Activated B cell treated with CpG ODN at 0.5 μM for 24 hours (primary cell): ENCODE data around the gene CPNE4. TPM values are rescaled to one million over a fixed set of nuclear protein-coding genes. Genes with fewer than 3 reads are reported as not detected.

Experiments used
- ATAC-seq: fragments of 200-7000 bp; cut with Tn5 transposase; one replicate; pipeline ENCODE4 v1.10.0; 2021; ENCODE audit warnings: low read depth, mild to moderate bottlenecking, moderate library complexity
- CTCF ChIA-PET: fragments of 350-600 bp; sonication (Branson Sonifier 250); formaldehyde crosslinking; loops from one replicate; lab custom pipeline; 2021; ENCODE audit warnings: antibody characterized with exemption; lab: Charles Lee
- POLR2A ChIA-PET: fragments of 350-600 bp; sonication (Branson Sonifier 250); formaldehyde crosslinking; loops from one replicate; lab custom pipeline; 2021; ENCODE audit warnings: antibody characterized with exemption; lab: Charles Lee
- DNase-seq: peaks from one replicate; pipeline ENCODE4 v3.0.0; 2022
- H3K27ac Mint-ChIP-seq: one replicate; pipeline ENCODE4 v1.8.0; 2020; ENCODE audit warnings: mixed read lengths
- H3K27me3 Mint-ChIP-seq: one replicate; pipeline ENCODE4 v1.8.0; 2021; ENCODE audit warnings: mixed read lengths
- H3K36me3 Mint-ChIP-seq: one replicate; pipeline ENCODE4 v1.8.0; 2021; ENCODE audit warnings: low read depth, mixed read lengths
- H3K4me1 Mint-ChIP-seq: one replicate; pipeline ENCODE4 v1.8.0; 2021; ENCODE audit warnings: mixed read lengths
- H3K4me3 Mint-ChIP-seq: one replicate; pipeline ENCODE4 v1.8.0; 2020; ENCODE audit warnings: mild to moderate bottlenecking, mixed read lengths
- H3K9me3 Mint-ChIP-seq: one replicate; pipeline ENCODE4 v1.8.0; 2020; ENCODE audit warnings: mixed read lengths
- intact Hi-C: fragments of 100-400 bp; cut with micrococcal nuclease; formaldehyde crosslinking; loops from one replicate; pipeline ENCODE4 v1.15.1; 2024
- total RNA-seq: library from RNA; stranded (reverse); gene quantifications from 2 replicates; pipeline ENCODE4 v1.2.3, GENCODE V29; 2022
- TF ChIP-seq, protein P1 (sequence below): fragments of 200-600 bp; IDR thresholded peaks from one replicate; pipeline ENCODE4 v1.8.0; 2022; ENCODE audit warnings: antibody characterized with exemption, mild to moderate bottlenecking

CPNE4 gene
- total RNA-seq, 1 donor from 2014 or later, result not detected

DNA sequence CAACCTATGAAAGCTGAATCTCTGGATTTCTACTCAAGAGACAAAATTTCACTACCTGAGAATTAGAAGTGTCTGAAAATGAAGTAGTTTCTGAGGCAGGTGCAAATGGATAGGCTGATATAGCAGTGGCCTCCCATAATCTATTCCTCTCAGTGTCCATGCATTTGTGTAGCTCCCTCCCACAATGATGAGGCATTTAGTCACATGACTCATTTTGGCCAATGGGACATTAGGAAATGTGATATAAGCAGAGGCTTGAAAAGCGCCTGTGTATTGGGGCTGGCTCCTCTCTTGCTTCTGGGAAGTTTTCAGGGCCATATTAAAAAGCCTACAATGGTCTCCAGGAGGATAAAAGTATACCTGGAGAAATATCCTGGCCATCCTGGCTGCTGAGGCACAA, 452.4 kb downstream of the CPNE4 start:
- Mint-ChIP-seq H3K9me3 (no peaks in the 10 kb centered on the region), H3K4me3 (no peak overlapping the region), H3K4me1 (no peaks in the 10 kb centered on the region), H3K27ac (no peak overlapping the region), H3K27me3 (no peaks in the 10 kb centered on the region), H3K36me3 (no peaks in the 10 kb centered on the region)
- intact Hi-C loops, result no loop called here
- ATAC-seq (no peak), DNase-seq (no peak)
- ChIA-PET POLR2A (no interaction called here), CTCF (no interaction called here)
- TF ChIP-seq, protein P1, sequence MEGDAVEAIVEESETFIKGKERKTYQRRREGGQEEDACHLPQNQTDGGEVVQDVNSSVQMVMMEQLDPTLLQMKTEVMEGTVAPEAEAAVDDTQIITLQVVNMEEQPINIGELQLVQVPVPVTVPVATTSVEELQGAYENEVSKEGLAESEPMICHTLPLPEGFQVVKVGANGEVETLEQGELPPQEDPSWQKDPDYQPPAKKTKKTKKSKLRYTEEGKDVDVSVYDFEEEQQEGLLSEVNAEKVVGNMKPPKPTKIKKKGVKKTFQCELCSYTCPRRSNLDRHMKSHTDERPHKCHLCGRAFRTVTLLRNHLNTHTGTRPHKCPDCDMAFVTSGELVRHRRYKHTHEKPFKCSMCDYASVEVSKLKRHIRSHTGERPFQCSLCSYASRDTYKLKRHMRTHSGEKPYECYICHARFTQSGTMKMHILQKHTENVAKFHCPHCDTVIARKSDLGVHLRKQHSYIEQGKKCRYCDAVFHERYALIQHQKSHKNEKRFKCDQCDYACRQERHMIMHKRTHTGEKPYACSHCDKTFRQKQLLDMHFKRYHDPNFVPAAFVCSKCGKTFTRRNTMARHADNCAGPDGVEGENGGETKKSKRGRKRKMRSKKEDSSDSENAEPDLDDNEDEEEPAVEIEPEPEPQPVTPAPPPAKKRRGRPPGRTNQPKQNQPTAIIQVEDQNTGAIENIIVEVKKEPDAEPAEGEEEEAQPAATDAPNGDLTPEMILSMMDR, result no peak

- peaks cover 8% of the 10 kb centered on the region for H3K27me3 Mint-ChIP-seq
- CTCF ChIA-PET, result no interaction called here
- intact Hi-C loops, result no loop called here
- H3K4me1 Mint-ChIP-seq, result no peaks in the 10 kb centered on the region
- DNase-seq (no peak), ATAC-seq (no peak)
- POLR2A ChIA-PET, result no interaction called here
- TF ChIP-seq, protein P1, result no peak
- no peaks in the 10 kb centered on the region for H3K36me3 Mint-ChIP-seq
- no peak overlapping the region for H3K27ac Mint-ChIP-seq
- H3K4me3 Mint-ChIP-seq, result no peak overlapping the region
- H3K9me3 Mint-ChIP-seq, result no peaks in the 10 kb centered on the region
Observed at GRCh38 chr3:131568460-131568859, 466.4 kb downstream of the CPNE4 start.

GRCh38 chr3:131564812-131565211, 470.0 kb downstream of the CPNE4 start:
- CTCF ChIA-PET, result no interaction called here
- no peak for DNase-seq
- Mint-ChIP-seq H3K9me3 (no peaks in the 10 kb centered on the region), H3K4me3 (no peak overlapping the region), H3K27me3 (peaks cover 13% of the 10 kb centered on the region), H3K4me1 (no peaks in the 10 kb centered on the region), H3K36me3 (no peaks in the 10 kb centered on the region), H3K27ac (no peak overlapping the region)
- no peak for ATAC-seq
- intact Hi-C loops, result no loop called here
- POLR2A ChIA-PET, result no interaction called here
- TF ChIP-seq, protein P1, result no peak

DNA sequence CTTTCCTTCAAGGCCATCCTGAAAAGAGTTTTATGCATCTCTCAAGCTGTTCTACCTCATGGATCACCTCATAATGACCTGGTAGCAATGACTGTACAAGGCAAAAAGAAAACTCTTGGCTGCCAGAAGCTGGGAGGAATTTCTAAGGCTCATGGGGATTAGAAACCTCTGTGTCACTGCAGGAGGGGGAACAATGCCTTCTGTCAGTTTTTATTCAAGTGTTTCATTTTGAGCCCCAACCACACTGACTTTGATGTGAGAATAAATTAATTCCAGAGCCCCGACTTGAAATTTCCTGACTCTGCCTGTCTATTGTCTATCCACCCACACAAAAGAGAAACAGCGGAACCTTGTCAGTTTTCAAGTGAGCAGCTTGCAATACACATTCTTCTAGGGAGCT, 473.3 kb downstream of the CPNE4 start:
- Mint-ChIP-seq H3K27me3 (peaks cover 18% of the 10 kb centered on the region), H3K27ac (no peak overlapping the region), H3K4me1 (no peaks in the 10 kb centered on the region), H3K4me3 (no peak overlapping the region), H3K9me3 (no peaks in the 10 kb centered on the region), H3K36me3 (no peaks in the 10 kb centered on the region)
- ATAC-seq (no peak), DNase-seq (no peak)
- ChIA-PET POLR2A (no interaction called here), CTCF (no interaction called here)
- TF ChIP-seq, protein P1, result no peak
- intact Hi-C loops, result no loop called here

DNA sequence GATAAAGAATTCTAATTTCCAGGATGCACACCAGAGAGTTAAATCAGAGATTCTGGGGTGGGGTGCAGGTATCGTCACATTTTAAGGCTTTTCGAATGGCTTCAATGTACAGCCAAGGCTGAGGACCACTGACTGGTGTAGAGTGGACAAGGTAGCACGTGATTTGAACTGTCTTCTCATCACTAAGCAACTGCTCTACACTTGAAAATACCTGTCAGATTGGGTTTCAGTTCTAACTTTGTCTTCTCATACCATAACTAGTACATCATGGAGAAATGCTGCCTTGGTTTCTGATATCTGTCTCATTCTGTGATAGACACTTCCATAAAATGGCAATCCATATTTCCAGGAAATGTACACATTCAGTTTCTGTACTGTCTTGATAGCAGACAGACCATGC, 474.0 kb downstream of the CPNE4 start:
- Mint-ChIP-seq H3K36me3 (no peaks in the 10 kb centered on the region), H3K27ac (no peak overlapping the region), H3K4me3 (no peak overlapping the region), H3K27me3 (peaks cover 18% of the 10 kb centered on the region), H3K9me3 (no peaks in the 10 kb centered on the region), H3K4me1 (no peaks in the 10 kb centered on the region)
- ChIA-PET POLR2A (no interaction called here), CTCF (no interaction called here)
- DNase-seq (no peak), ATAC-seq (no peak)
- TF ChIP-seq, protein P1, result no peak
- intact Hi-C loops, result no loop called here
